ENCODE measurements around the gene ARMC8.

The ARMC8 gene

DNA sequence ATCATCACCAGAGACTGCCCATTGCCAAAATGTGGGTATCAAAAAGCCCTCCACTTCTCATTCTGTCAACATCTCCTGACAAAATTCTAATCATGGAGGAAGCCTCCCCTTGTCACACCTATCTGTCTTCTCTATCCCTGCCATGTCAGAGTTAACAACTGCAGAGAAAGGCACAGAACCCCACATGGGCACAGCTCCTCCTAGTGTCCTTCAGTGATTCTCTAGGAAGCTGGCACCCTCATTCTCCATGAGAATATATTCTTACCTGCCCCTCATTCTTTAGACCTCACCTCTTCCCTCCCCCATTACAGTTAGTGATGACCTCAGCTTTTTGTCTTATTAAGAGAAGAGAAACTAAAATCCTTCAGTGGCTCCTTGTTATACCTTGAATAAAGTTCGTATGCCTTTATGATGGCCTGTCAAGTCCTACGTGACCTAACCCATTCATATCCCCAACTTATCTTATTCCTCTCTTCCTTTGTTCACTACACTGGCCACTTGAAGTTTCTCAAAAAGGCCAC lies 97.9 kb downstream of the ARMC8 start:
- no peak overlapping the region for H3K27ac ChIP-seq
- TF ChIP-seq, protein P1, sequence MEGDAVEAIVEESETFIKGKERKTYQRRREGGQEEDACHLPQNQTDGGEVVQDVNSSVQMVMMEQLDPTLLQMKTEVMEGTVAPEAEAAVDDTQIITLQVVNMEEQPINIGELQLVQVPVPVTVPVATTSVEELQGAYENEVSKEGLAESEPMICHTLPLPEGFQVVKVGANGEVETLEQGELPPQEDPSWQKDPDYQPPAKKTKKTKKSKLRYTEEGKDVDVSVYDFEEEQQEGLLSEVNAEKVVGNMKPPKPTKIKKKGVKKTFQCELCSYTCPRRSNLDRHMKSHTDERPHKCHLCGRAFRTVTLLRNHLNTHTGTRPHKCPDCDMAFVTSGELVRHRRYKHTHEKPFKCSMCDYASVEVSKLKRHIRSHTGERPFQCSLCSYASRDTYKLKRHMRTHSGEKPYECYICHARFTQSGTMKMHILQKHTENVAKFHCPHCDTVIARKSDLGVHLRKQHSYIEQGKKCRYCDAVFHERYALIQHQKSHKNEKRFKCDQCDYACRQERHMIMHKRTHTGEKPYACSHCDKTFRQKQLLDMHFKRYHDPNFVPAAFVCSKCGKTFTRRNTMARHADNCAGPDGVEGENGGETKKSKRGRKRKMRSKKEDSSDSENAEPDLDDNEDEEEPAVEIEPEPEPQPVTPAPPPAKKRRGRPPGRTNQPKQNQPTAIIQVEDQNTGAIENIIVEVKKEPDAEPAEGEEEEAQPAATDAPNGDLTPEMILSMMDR (conservative IDR thresholded peaks at IDR 0.05): no peak

DNA sequence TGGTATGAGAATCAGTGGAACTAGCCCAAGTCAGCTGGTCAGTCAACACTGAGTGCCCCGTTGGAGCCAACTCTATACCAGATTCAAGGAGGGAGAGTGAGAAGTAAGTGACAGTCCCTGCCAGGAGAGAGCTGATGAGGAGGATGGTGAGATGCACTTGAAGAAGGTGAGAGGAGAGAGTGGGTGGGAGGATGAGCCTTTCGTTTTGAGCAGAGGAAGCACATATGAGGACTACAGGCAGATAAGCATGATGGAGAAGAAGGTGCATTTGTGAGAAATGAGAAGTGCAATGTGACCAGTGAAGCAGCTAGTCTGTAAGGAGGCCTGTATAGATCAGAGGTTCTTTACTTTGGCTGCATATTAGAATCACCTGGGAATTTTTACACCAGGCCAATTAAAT lies 102.2 kb downstream of the ARMC8 start:
- TF ChIP-seq, protein P1 (conservative IDR thresholded peaks at IDR 0.05): no peak

DNA sequence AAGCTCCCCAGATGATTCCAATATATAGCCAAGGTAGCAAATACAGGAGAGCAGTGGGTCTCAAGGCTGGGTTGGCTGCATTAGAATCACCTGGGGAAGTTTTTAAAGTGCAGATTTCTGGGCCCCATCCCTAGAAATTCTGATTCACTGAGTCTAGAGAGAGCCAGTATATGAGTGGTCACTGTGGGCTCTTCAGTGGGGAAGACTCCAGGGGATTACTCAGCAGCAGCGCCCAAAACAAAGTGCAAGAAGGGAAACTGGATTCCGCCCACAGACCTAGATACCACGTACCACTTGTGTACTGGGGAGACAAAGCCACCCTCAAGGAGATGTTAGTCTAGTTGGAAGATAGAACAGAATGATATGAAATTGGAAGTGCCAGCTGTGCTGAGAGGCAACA lies 102.6 kb downstream of the ARMC8 start:
- TF ChIP-seq, protein P1 (conservative IDR thresholded peaks at IDR 0.05): no peak
- H3K27ac ChIP-seq: no peak overlapping the region

More for the DNA sequence above, 102.2 kb downstream of the ARMC8 start:
- H3K27ac ChIP-seq: no peak overlapping the region

DNA sequence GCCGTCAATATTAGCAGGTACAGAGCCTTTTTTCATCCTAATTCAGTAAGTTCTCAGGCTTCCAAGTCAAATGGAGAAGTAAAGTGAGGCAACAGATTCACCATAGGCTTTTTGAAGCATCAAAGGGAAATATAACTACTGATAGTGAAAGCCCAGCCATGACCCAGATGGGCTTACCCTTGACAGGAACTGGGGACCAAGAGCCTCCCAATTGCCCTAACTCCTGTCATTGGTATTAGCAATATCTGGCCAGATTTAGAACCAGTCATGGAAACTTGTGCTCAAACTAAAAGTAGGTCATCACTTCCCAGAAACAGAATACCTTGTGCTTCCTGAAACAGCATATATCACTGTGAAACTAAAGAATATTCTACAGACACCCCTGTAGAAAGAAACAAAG lies 109.5 kb downstream of the ARMC8 start:
- no peak overlapping the region for H3K27ac ChIP-seq
- TF ChIP-seq, protein P1 (conservative IDR thresholded peaks at IDR 0.05): no peak

DNA sequence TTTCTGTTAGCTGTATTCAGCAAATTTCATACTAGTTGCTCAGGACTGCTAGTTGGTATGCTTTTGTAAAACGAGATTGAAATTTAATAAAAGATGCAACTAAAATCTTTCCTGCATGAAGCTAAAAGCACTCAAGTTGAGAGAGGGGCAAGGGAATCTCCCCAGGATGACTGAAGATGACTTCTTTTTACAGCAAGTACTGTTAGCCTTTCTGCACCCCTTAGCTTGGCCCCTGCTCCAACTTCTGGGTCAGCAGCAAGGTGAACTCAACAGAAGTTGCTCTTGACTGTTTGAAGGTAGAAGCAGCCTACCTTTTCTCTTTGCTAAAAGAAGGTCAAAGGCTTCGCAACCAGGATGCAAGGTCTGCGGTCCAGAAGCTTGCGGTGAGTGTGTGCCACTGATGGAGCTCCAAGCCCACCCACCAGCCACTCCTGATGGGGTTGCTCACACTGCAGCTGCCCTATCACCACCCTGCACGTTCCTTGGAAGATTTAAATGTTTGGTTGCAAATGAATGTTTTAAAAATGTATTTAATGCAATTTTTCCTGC lies 110.0 kb downstream of the ARMC8 start:
- H3K27ac ChIP-seq: no peak overlapping the region
- TF ChIP-seq, protein P1 (conservative IDR thresholded peaks at IDR 0.05): no peak

DNA sequence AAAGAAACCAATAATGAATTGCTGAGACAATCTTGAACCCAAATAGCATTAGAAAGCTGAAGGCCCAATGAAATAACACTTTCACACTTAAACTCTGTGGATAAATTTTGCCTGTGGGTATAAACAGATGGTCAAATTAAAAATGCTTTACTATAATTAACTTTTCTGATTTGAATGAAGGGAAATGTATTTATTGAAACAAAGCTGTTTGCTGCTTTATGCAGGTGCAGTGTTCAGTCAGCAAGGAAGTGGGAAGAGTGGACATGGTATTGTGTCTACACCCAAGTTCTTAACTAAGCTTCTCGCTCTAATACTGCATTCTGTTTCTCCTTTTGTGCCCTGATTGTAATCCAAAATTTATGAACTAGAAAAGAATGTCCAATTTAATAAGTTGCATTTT lies 110.8 kb downstream of the ARMC8 start:
- TF ChIP-seq, protein P1 (conservative IDR thresholded peaks at IDR 0.05): no peak
- H3K27ac ChIP-seq: no peak overlapping the region

DNA sequence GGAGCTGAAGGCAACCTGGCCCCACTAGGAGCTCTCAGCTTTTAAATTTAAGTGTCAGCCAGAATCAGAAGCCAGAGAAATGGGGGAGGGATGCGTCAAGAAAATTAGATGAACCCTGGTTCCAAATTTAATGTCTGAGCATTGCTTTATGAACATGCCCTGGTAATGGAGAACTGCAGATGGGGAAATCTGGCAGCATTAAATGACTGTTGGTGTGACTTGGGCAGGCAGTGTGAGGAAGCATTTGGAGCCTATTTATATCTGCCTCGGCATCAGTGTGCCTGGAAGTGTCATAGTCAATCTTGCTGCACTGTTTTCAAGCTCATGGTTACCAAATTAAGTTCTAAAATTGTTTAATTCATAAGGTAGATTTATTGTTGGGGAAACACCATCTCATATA lies 113.5 kb downstream of the ARMC8 start:
- no peak overlapping the region for H3K27ac ChIP-seq
- TF ChIP-seq, protein P1 (conservative IDR thresholded peaks at IDR 0.05): no peak

Data from VCaP (cell line).